ENCODE measurements around the gene MPG.
"Not testable (repeated sequence)": the region's sequence is repeated elsewhere in the genome, so short reads cannot be mapped to it uniquely, and the experiment has no call there.

The MPG gene

GRCh38 chr16:114327-114726, 36.3 kb downstream of the MPG start:
- no peak for DNase-seq

- DNase-seq, result no peak
Observed at GRCh38 chr16:116015-116414, 38.0 kb downstream of the MPG start.

GRCh38 chr16:117379-118365, 39.6 kb downstream of the MPG start:
- DNase-seq, result no peak

GRCh38 chr16:118857-119256, 40.8 kb downstream of the MPG start:
- no peak for DNase-seq

- DNase-seq, result no peak
Observed at GRCh38 chr16:119295-119694, 41.3 kb downstream of the MPG start.

- DNase-seq, result no peak
Observed at GRCh38 chr16:119835-120491, 41.9 kb downstream of the MPG start.

GRCh38 chr16:120756-121155, 42.7 kb downstream of the MPG start:
- DNase-seq, result no peak

GRCh38 chr16:122361-122760, 44.3 kb downstream of the MPG start:
- DNase-seq, result no peak

- DNase-seq, result not testable (repeated sequence)
Observed at GRCh38 chr16:123558-124350, 45.7 kb downstream of the MPG start.

GRCh38 chr16:125011-125410, 47.0 kb downstream of the MPG start:
- DNase-seq, result no peak

- no peak for DNase-seq
Observed at GRCh38 chr16:129075-129474, 51.0 kb downstream of the MPG start.

- DNase-seq, result no peak
Observed at GRCh38 chr16:130533-131173, 52.6 kb downstream of the MPG start.

- DNase-seq, result no peak
Observed at GRCh38 chr16:132120-132519, 54.1 kb downstream of the MPG start.

GRCh38 chr16:133716-134115, 55.7 kb downstream of the MPG start:
- no peak for DNase-seq
